HL-60 (cell line): ENCODE results near the gene IL4I1.

ENCODE experiments used
- TF ChIP-seq, protein P1 (sequence below): IDR thresholded peaks from 2 replicates; pipeline ENCODE4 v1.6.1; 2012; ENCODE audit warnings: low read depth; ENCODE audit not compliant: insufficient replicate concordance
- TF ChIP-seq, protein P2 (sequence below): IDR thresholded peaks from one replicate; pipeline ENCODE4 v1.5.1; 2011; ENCODE audit warnings: low read length, control low read depth, inconsistent platforms; ENCODE audit not compliant: insufficient read depth

DNA sequence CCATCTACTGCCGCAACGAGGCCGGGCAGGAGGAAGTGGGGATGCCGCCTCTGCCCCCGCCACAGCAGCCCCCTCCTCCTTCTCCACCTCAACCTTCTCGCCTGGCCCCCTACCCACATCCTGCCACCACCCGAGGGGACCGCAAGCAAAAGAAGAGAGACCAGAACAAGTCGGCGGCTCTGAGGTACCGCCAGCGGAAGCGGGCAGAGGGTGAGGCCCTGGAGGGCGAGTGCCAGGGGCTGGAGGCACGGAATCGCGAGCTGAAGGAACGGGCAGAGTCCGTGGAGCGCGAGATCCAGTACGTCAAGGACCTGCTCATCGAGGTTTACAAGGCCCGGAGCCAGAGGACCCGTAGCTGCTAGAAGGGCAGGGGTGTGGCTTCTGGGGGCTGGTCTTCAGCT is 36.0 kb upstream of the IL4I1 start:
- TF ChIP-seq, protein P1, sequence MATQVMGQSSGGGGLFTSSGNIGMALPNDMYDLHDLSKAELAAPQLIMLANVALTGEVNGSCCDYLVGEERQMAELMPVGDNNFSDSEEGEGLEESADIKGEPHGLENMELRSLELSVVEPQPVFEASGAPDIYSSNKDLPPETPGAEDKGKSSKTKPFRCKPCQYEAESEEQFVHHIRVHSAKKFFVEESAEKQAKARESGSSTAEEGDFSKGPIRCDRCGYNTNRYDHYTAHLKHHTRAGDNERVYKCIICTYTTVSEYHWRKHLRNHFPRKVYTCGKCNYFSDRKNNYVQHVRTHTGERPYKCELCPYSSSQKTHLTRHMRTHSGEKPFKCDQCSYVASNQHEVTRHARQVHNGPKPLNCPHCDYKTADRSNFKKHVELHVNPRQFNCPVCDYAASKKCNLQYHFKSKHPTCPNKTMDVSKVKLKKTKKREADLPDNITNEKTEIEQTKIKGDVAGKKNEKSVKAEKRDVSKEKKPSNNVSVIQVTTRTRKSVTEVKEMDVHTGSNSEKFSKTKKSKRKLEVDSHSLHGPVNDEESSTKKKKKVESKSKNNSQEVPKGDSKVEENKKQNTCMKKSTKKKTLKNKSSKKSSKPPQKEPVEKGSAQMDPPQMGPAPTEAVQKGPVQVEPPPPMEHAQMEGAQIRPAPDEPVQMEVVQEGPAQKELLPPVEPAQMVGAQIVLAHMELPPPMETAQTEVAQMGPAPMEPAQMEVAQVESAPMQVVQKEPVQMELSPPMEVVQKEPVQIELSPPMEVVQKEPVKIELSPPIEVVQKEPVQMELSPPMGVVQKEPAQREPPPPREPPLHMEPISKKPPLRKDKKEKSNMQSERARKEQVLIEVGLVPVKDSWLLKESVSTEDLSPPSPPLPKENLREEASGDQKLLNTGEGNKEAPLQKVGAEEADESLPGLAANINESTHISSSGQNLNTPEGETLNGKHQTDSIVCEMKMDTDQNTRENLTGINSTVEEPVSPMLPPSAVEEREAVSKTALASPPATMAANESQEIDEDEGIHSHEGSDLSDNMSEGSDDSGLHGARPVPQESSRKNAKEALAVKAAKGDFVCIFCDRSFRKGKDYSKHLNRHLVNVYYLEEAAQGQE: no peak
- TF ChIP-seq, protein P2, sequence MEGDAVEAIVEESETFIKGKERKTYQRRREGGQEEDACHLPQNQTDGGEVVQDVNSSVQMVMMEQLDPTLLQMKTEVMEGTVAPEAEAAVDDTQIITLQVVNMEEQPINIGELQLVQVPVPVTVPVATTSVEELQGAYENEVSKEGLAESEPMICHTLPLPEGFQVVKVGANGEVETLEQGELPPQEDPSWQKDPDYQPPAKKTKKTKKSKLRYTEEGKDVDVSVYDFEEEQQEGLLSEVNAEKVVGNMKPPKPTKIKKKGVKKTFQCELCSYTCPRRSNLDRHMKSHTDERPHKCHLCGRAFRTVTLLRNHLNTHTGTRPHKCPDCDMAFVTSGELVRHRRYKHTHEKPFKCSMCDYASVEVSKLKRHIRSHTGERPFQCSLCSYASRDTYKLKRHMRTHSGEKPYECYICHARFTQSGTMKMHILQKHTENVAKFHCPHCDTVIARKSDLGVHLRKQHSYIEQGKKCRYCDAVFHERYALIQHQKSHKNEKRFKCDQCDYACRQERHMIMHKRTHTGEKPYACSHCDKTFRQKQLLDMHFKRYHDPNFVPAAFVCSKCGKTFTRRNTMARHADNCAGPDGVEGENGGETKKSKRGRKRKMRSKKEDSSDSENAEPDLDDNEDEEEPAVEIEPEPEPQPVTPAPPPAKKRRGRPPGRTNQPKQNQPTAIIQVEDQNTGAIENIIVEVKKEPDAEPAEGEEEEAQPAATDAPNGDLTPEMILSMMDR: no peak
